Fibroblast of the aortic adventitia (primary cell): Measurements from ENCODE around the gene SYCP2L. TPM values are rescaled to one million over a fixed set of nuclear protein-coding genes. Genes with fewer than 3 reads are reported as not detected.
"Not testable (repeated sequence)": the region's sequence is repeated elsewhere in the genome, so short reads cannot be mapped to it uniquely, and the experiment has no call there.

Experiments used
- DNase-seq: peaks from one replicate; pipeline ENCODE4 v3.0.0-alpha.2; 2010; ENCODE audit warnings: low read depth
- H3K4me3 ChIP-seq: 2 replicates; pipeline ENCODE4 v1.5.1; 2011; ENCODE audit warnings: low read depth, mild to moderate bottlenecking, control low read depth, low read length, moderate library complexity
- CTCF ChIP-seq: IDR thresholded peaks from 2 replicates; pipeline ENCODE4 v1.5.1; 2011; ENCODE audit warnings: mild to moderate bottlenecking, low read length, control low read depth, inconsistent platforms; ENCODE audit not compliant: insufficient read depth
- total RNA-seq: library from RNA; depleted of rRNA; stranded (reverse); fragments of >200 nt; gene quantifications from 2 replicates; pipeline ENCODE4 v1.2.3, GENCODE V29; 2012; ENCODE audit warnings: low replicate concordance

The SYCP2L gene
- total RNA-seq, 1 donor, result under 0.01 TPM

GRCh38 chr6:10877871-10878270 lies 9.0 kb upstream of the SYCP2L start:
- TF ChIP-seq CTCF, result no peak
- no peak overlapping the region for H3K4me3 ChIP-seq
- DNase-seq, result no peak

- no peak overlapping the region for H3K4me3 ChIP-seq
- DNase-seq, result no peak
- TF ChIP-seq CTCF, result no peak
Measured at GRCh38 chr6:10880366-10880765, 6.5 kb upstream of the SYCP2L start.

GRCh38 chr6:10882253-10882630 lies 4.6 kb upstream of the SYCP2L start:
- not testable (repeated sequence) for DNase-seq, H3K4me3 ChIP-seq

- no peak for DNase-seq
- no peak overlapping the region for H3K4me3 ChIP-seq
- TF ChIP-seq CTCF, result no peak
Measured at GRCh38 chr6:10882657-10883171, 4.1 kb upstream of the SYCP2L start.

GRCh38 chr6:10883312-10884244 lies 3.3 kb upstream of the SYCP2L start:
- no peak for TF ChIP-seq CTCF
- no peak overlapping the region for H3K4me3 ChIP-seq
- DNase-seq, result no peak

- no peak overlapping the region for H3K4me3 ChIP-seq
- no peak for TF ChIP-seq CTCF
- DNase-seq, result no peak
Measured at GRCh38 chr6:10884245-10884972, 2.4 kb upstream of the SYCP2L start.

- not testable (repeated sequence) for H3K4me3 ChIP-seq
Measured at GRCh38 chr6:10886365-10886690, 524 bp upstream of the SYCP2L start.

GRCh38 chr6:10890151-10890550 lies 3.3 kb downstream of the SYCP2L start:
- no peak for DNase-seq
- TF ChIP-seq CTCF, result no peak
- H3K4me3 ChIP-seq, result no peak overlapping the region

More at GRCh38 chr6:10886365-10886690, 524 bp upstream of the SYCP2L start:
- DNase-seq, result not testable (repeated sequence)
